HFF-Myc (cell line): Measurements from ENCODE around the gene RBM34.
"Not testable (repeated sequence)": the region's sequence is repeated elsewhere in the genome, so short reads cannot be mapped to it uniquely, and the experiment has no call there.

Experiments used
- DNase-seq: peaks from one replicate; pipeline ENCODE4 v3.0.0-alpha.2; 2011; ENCODE audit warnings: low read depth; ENCODE audit errors: extremely low read depth
- H3K4me3 ChIP-seq: replicated peaks from 2 replicates; pipeline ENCODE4 v1.5.1; 2011; ENCODE audit warnings: low read depth, mild to moderate bottlenecking, control low read depth, low read length
- TF ChIP-seq, protein P1 (sequence below): IDR thresholded peaks from 2 replicates; pipeline ENCODE4 v1.5.1; 2012; ENCODE audit warnings: mild to moderate bottlenecking, low read depth, low read length, control low read depth; ENCODE audit errors: missing control alignments

Gene RBM34

DNA sequence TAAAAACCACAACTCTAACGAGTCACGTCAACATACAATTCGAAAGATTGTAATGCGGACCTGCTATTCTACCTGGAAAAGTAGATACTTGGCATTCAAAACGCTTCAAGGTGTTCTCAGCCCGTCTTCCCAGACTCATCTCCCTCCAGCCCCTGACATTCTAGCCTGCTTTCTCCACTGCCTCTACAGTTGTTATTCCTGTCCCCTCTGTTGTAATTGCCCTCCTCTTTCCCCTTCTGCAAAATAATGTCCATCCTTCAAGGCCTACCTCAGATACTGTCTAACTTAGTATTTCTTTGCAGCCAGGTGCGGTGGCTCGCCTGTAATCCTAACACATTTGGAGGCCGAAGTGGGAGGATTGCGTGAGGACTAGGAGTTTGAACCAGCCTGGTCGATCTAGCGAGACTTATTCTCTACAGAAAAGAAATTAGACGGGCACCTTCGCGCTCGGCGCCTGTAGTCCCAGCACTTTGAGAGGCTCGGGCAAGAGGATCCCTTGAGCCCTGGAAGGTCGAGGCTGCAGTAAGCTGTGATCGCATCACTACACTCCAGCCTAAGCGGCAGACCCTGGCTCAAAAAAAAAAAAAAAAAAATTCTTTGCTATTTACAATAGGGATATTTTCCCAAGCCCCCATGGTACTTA lies 756 bp upstream of the RBM34 start:
- TF ChIP-seq, protein P1, sequence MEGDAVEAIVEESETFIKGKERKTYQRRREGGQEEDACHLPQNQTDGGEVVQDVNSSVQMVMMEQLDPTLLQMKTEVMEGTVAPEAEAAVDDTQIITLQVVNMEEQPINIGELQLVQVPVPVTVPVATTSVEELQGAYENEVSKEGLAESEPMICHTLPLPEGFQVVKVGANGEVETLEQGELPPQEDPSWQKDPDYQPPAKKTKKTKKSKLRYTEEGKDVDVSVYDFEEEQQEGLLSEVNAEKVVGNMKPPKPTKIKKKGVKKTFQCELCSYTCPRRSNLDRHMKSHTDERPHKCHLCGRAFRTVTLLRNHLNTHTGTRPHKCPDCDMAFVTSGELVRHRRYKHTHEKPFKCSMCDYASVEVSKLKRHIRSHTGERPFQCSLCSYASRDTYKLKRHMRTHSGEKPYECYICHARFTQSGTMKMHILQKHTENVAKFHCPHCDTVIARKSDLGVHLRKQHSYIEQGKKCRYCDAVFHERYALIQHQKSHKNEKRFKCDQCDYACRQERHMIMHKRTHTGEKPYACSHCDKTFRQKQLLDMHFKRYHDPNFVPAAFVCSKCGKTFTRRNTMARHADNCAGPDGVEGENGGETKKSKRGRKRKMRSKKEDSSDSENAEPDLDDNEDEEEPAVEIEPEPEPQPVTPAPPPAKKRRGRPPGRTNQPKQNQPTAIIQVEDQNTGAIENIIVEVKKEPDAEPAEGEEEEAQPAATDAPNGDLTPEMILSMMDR, result no peak
- H3K4me3 ChIP-seq, result peak overlapping the region; percentile 79
- no peak for DNase-seq

DNA sequence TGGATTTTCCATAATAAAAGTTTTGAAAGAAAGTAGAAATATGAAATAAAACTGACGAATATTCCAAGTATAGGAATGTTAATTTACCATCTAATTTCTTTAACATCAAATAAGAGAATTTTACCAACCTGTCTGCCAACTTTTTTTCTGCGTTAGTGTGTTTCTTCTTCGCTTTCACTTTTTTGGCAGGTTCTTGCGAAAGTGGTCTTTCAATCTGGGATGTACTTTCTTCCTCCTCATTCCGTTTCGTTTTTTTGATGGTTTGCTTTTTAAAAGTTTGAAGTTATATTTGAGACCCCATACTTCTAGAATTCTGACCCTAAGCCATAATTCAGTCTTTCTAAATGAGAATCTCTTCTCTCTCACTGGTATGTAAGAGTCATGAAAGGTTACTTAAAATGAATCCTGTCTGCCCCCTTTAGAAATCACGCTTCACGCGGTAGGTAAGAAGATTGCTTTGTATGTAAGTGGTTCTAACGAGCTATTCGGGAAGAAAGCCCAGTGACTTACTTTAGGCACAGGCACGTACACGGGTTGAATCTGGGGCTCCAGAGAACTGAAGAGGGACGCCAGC lies 580 bp downstream of the RBM34 start:
- H3K4me3 ChIP-seq, result peak overlapping the region; percentile 79
- TF ChIP-seq, protein P1, result no peak
- peak; percentile 11 for DNase-seq

DNA sequence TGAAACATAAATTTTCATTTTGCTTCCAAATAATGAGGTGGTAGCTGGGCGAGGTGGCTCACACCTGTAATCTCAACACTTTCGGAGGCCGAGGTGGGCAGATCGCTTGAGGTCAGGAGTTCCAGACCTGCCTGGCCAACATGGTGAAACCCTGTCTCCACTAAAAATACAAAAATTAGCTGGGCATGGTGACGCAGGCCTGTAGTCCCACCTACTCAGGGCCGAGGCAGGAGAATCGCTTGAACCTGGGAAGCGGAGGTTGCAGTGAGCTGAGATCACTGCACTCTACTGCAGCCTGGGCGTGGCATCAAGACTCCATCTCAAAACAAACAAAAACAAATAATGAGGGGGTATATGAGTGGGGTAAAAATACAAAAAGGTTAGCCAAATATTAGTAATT lies 1.1 kb downstream of the RBM34 start:
- not testable (repeated sequence) for DNase-seq

DNA sequence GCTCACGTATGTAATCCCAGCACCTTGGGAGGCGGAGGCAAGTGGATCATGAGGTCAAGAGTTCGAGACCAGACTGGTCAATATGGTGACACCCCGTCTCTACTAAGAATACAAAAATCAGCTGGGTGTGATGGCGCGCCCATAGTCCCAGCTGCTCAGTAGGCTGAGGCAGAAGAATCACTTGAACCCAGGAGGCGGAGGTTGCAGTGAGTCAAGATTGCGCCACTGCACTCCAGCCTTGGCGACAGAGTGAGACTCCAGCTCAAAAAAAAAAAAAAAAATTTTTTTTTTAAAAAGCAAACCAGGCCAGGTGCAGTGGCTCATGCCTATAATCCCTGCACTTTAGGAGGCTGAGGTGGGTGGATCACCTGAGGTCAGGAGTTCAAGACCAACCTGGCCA lies 1.8 kb downstream of the RBM34 start:
- DNase-seq, result not testable (repeated sequence)

More for the DNA sequence above, 1.1 kb downstream of the RBM34 start:
- H3K4me3 ChIP-seq, result peak overlapping the region; percentile 79

DNA sequence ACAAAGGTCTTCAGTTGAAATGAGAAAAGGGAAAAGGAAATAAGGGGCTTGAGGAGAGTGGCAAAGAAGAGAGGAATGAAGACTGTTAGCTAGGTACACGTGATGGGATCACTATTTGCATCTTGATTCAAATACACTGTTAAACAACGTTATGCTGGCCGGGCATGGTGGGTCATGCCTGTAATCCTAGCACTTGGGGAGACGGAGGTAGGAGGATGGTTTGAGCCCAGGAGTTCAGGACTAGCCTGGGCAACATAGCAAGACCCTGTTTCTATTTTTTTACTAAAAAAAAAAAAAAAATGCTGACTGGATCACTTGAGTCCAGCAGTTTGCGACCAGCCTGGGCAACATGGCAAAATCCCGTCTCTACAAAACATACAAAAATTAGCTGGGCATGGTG lies 2.4 kb downstream of the RBM34 start:
- TF ChIP-seq, protein P1, result no peak
- no peak for DNase-seq
- H3K4me3 ChIP-seq, result no peak overlapping the region

More for the DNA sequence above, 1.8 kb downstream of the RBM34 start:
- H3K4me3 ChIP-seq, result not testable (repeated sequence)

DNA sequence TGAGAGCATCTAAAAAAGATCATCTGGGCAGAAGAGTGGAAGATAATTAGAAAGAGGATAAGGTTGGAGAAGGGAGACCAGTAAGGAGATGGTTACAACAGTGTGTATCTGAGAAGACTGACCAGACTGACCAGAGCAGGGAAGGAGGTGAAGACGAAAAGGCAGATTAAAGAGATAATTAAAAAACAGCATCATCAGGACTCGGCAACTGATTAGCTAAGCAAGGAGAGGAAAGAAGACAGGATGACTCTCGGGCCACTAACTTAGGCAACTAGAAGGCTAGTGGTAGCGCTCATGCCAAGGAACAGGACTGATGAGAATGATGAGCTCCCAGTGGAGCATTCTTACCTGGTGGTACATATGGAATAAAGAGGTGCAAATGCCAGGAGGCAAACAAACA lies 3.9 kb downstream of the RBM34 start:
- H3K4me3 ChIP-seq, result no peak overlapping the region
- TF ChIP-seq, protein P1, result no peak
- no peak for DNase-seq

DNA sequence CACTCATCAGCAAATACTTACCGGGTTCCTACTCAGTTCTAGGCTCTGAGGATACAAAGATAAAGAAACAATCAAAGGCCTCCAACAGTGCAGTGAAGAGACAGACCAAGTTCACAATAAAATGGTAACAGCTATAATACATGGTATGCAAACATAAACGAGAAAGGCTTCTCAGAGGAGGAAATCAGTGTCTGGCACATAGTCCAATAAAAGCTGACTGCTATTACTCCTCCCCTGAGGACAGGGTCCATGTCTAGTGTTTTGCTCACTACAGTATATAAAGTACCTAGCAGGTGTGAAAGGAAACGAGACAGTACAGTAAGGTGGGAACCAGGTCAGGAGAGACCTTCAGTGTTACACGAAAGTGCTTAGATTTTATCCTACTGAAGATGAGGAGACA lies 4.3 kb downstream of the RBM34 start:
- TF ChIP-seq, protein P1, result no peak
- DNase-seq, result no peak
- H3K4me3 ChIP-seq, result no peak overlapping the region

DNA sequence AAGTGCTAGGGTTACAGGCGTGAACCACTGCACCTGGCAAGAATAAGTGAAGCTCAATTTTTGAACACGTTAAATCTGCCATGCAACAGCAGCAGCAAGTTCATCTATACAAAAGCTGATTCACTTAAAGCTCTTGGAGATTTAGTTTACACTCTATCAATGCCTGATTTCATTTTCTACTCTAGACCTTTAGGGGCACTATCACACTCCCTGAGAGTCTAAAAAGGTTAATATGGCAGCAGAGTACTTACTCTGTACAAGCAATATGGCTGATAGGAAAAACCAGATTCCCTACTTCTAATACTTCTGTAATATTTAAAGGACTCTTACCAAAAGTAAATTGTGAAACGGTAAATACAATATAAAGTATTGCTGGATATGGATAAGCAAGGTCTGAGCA lies 4.8 kb downstream of the RBM34 start:
- DNase-seq, result no peak
- TF ChIP-seq, protein P1, result no peak
- no peak overlapping the region for H3K4me3 ChIP-seq
